NOMO-1 (cell line): ENCODE results near the gene HMGB2.

Experiments used
- DNase-seq, 2 experiments: peaks; one replicate each; lab custom pipeline; 2025; ENCODE audit not compliant: unreplicated experiment in 2 of 2; lab: John Stamatoyannopoulos, UW

HMGB2 gene

GRCh38 chr4:173334085-173334890, at the start of gene HMGB2:
Gene HMGB2, minus strand, starts transcription at chr4:173334358. Its CDS starts 709 bp downstream, at chr4:173333649.
- peak; percentile 99 to 100 for DNase-seq

GRCh38 chr4:173382349-173382748, 48.2 kb upstream of the HMGB2 start:
- no peak for DNase-seq

GRCh38 chr4:173381610-173382009, 47.5 kb upstream of the HMGB2 start:
- no peak for DNase-seq

- peak in 1 of 2 experiments; percentile 2 for DNase-seq
Observed at GRCh38 chr4:173380987-173381386, 46.8 kb upstream of the HMGB2 start.

- no peak for DNase-seq
Observed at GRCh38 chr4:173379929-173380328, 45.8 kb upstream of the HMGB2 start.

- no peak for DNase-seq
Observed at GRCh38 chr4:173374588-173374987, 40.4 kb upstream of the HMGB2 start.

- DNase-seq = peak; percentile 40 to 43
Observed at GRCh38 chr4:173371292-173372192, 37.4 kb upstream of the HMGB2 start.

- peak; percentile 95 to 97 for DNase-seq
Observed at GRCh38 chr4:173370477-173371291, 36.5 kb upstream of the HMGB2 start, which contains the start of gene SAP30. Gene SAP30, plus strand, starts transcription at chr4:173370954. Its CDS starts 229 bp downstream, at chr4:173371183.

GRCh38 chr4:173370130-173370476, 35.9 kb upstream of the HMGB2 start:
- peak; percentile 49 to 57 for DNase-seq

- peak in 1 of 2 experiments; percentile 32 for DNase-seq
Observed at GRCh38 chr4:173367946-173368345, 33.8 kb upstream of the HMGB2 start.

GRCh38 chr4:173367285-173367684, 33.1 kb upstream of the HMGB2 start:
- peak in 1 of 2 experiments; percentile 11 for DNase-seq

GRCh38 chr4:173365359-173365996, 31.3 kb upstream of the HMGB2 start:
- DNase-seq = no peak

GRCh38 chr4:173362666-173363065, 28.5 kb upstream of the HMGB2 start:
- DNase-seq = no peak

- DNase-seq = peak in 1 of 2 experiments; percentile 8
Observed at GRCh38 chr4:173360587-173361221, 26.5 kb upstream of the HMGB2 start.

GRCh38 chr4:173357939-173358338, 23.8 kb upstream of the HMGB2 start:
- no peak for DNase-seq

GRCh38 chr4:173347467-173347866, 13.3 kb upstream of the HMGB2 start:
- no peak for DNase-seq

GRCh38 chr4:173346074-173346473, 11.9 kb upstream of the HMGB2 start:
- DNase-seq = no peak

GRCh38 chr4:173345648-173346047, 11.5 kb upstream of the HMGB2 start:
- peak in 1 of 2 experiments; percentile 18 for DNase-seq

- no peak for DNase-seq
Observed at GRCh38 chr4:173343832-173344397, 9.8 kb upstream of the HMGB2 start.
